Measurements from ENCODE around the gene GNB1. TPM values are rescaled to one million over a fixed set of nuclear protein-coding genes. Genes with fewer than 3 reads are reported as not detected.

GNB1 gene
- polyA plus RNA-seq, 1 of the 3 experiments (the other 2 are of a cell fraction), result 355 TPM

GRCh38 chr1:1908506-1908791, 17.6 kb upstream of the GNB1 start:
- peak overlapping the region; percentile 84 for H3K4me2 ChIP-seq
- H3K9me3 ChIP-seq, result no peaks in the 10 kb centered on the region
- H2AFZ ChIP-seq (ENCODE audit: low read depth), result peak overlapping the region; percentile 63; the same call in 1 of the 2 replicates
- no peak for TF ChIP-seq NRF1 (IDR thresholded peaks at IDR 0.05; ENCODE audit: low read depth, low read length)
- no peak for TF ChIP-seq MEF2A (IDR thresholded peaks at IDR 0.05; ENCODE audit: borderline replicate concordance, low read depth)
- TF ChIP-seq FOXM1 (IDR thresholded peaks at IDR 0.05; ENCODE audit: low read depth), result no peak
- TF ChIP-seq PBX3 (IDR thresholded peaks at IDR 0.05), result no peak
- WGBS (ENCODE audit: low lambda C conversion rate), result 7% methylated on average over 3 of the region's 21 CpGs
- H3K27ac ChIP-seq (ENCODE audit: low read depth in 2 of 2, low read length in 1 of 2), result peak overlapping the region; percentile 32 to 47; a peak in 2 of 4 replicates
- peaks cover 0 to 20% of the 10 kb centered on the region in 2 experiments; a peak in 2 of 4 replicates for H3K4me1 ChIP-seq (ENCODE audit: control insufficient read depth in 1 of 2, insufficient read depth in 2 of 2, low read depth in 1 of 2, low read length in 1 of 2)
- H3K27me3 ChIP-seq (ENCODE audit: insufficient read depth), result no peaks in the 10 kb centered on the region
- H3F3A ChIP-seq (replicated peaks; ENCODE audit: insufficient read depth), result peaks cover 10% of the 10 kb centered on the region
- H4K20me1 ChIP-seq (ENCODE audit: insufficient read depth), result no peaks in the 10 kb centered on the region
- H3K79me2 ChIP-seq (ENCODE audit: insufficient read depth), result peaks cover 6% of the 10 kb centered on the region
- no peaks in the 10 kb centered on the region for H3K36me3 ChIP-seq (replicated peaks in 1 of 2; ENCODE audit: control insufficient read depth in 1 of 2, insufficient read depth in 2 of 2, low read length in 1 of 2)
- no peak for DNase-seq
- POLR2A ChIA-PET, result interaction anchor here (0.6 to 1.5 kb wide), 5 partner anchors 17 to 136 kb away, joined by 3 to 12 read pairs (median 3); no protein-coding TSS in a partner anchor
- H3K4me3 ChIP-seq (ENCODE audit: low read depth in 2 of 2, low read length in 1 of 2), result peak overlapping the region; percentile 60 to 64
- H3K9me2 ChIP-seq, result no peaks in the 10 kb centered on the region
- peak overlapping the region; percentile 71 for H3K9ac ChIP-seq
- CTCF ChIA-PET, result interaction anchor here (0.6 to 6.2 kb wide), 30 partner anchors 9 to 294 kb away, joined by 3 to 54 read pairs (median 5); partner anchors contain the start of genes GNB1, NADK and TMEM52

- ChIA-PET POLR2A (no interaction called here), CTCF (interaction anchor here (0.6 to 6.2 kb wide), 20 partner anchors 10 to 158 kb away, joined by 3 to 54 read pairs (median 6); partner anchors contain the start of genes GABRD and NADK)
- no peak for DNase-seq
- Histone ChIP-seq H3K4me2 (no peak overlapping the region), H3K27me3 (ENCODE audit: insufficient read depth) (no peaks in the 10 kb centered on the region), H3K4me3 (ENCODE audit: low read depth in 2 of 2, low read length in 1 of 2) (no peak overlapping the region), H2AFZ (ENCODE audit: low read depth) (no peak overlapping the region), H3K4me1 (ENCODE audit: control insufficient read depth in 1 of 2, insufficient read depth in 2 of 2, low read depth in 1 of 2, low read length in 1 of 2) (peaks cover 0 to 20% of the 10 kb centered on the region in 2 experiments; a peak in 2 of 4 replicates), H3K79me2 (ENCODE audit: insufficient read depth) (peaks cover 6% of the 10 kb centered on the region), H3F3A (replicated peaks; ENCODE audit: insufficient read depth) (peaks cover 10% of the 10 kb centered on the region), H3K9me2 (no peaks in the 10 kb centered on the region), H3K36me3 (replicated peaks in 1 of 2; ENCODE audit: control insufficient read depth in 1 of 2, insufficient read depth in 2 of 2, low read length in 1 of 2) (no peaks in the 10 kb centered on the region), H4K20me1 (ENCODE audit: insufficient read depth) (no peaks in the 10 kb centered on the region), H3K9ac (no peak overlapping the region), H3K9me3 (no peaks in the 10 kb centered on the region), H3K27ac (ENCODE audit: low read depth in 2 of 2, low read length in 1 of 2) (no peak overlapping the region; a peak in 1 of 4 replicates)
- TF ChIP-seq YY1 (IDR thresholded peaks at IDR 0.05; ENCODE audit: low read depth) (no peak), NFIC (IDR thresholded peaks at IDR 0.05; ENCODE audit: borderline replicate concordance) (no peak), JUND (IDR thresholded peaks at IDR 0.05) (no peak), GABPA (IDR thresholded peaks at IDR 0.05; ENCODE audit: low read depth) (no peak), EZH2phosphoT487 (IDR thresholded peaks at IDR 0.05; ENCODE audit: borderline replicate concordance, low read depth) (no peak), ZBTB33 (IDR thresholded peaks at IDR 0.05; ENCODE audit: borderline replicate concordance, low read depth) (no peak), REST (IDR thresholded peaks at IDR 0.05; ENCODE audit: low read depth, low read length) (no peak), NRF1 (IDR thresholded peaks at IDR 0.05; ENCODE audit: low read depth, low read length) (no peak), TAF1 (IDR thresholded peaks at IDR 0.05; ENCODE audit: borderline replicate concordance, low read depth, low read length) (no peak), RAD21 (IDR thresholded peaks at IDR 0.05; ENCODE audit: low read length) (no peak), POLR2AphosphoS5 (IDR thresholded peaks at IDR 0.05; ENCODE audit: low read depth, low read length) (no peak), CHD2 (IDR thresholded peaks at IDR 0.05; ENCODE audit: low read length, partially characterized antibody) (no peak), RCOR1 (IDR thresholded peaks at IDR 0.05; ENCODE audit: low read length) (no peak), ELF1 (IDR thresholded peaks at IDR 0.05) (no peak), FOSL2 (IDR thresholded peaks at IDR 0.05; ENCODE audit: borderline replicate concordance, low read depth) (no peak), FOXJ3 (CRISPR knock-in tag; IDR thresholded peaks at IDR 0.05) (no peak), FOXM1 (IDR thresholded peaks at IDR 0.05; ENCODE audit: low read depth) (no peak), TCF12 (IDR thresholded peaks at IDR 0.05) (no peak)
- 87% methylated on average over 4 of the region's 8 CpGs for WGBS (ENCODE audit: low lambda C conversion rate)
These were observed 16.3 kb upstream of the GNB1 start for GRCh38 chr1:1907098-1907736.
